ENCODE measurements around the gene PHTF2.

The PHTF2 gene

DNA sequence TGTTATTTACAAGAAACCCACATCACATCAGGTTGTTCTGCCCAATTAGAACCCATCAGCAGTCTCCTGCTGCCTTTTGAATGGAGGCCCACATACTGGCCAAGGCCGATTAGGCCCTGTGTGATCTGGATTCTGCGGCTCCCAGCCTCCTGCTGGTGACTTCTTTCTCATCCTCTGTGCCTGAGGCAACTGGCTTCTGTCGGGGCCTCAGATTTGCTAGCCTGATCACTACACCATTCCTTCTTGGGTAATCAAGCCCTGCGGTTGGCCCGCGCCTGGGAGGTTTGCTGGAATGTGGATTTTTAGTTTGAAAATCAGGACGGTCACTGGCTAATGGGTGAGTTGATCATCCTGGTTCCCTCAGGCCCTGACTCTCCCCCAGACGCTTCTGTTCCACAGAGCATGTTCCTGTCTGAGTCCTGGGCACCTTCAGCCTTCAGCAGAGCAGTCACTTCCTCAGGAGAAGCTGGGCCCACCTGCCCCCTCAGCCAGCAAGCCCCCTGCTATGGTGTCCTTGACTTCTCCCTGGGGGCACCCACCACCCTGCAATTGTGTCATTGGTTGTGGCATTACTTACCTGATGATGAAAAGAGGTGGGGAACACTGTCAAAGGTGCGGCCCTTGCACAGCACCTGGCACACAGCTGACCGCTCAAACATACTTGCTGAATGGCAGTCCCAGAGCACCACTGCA lies 207.6 kb downstream of the PHTF2 start:
- POLR2A ChIA-PET: interaction anchor here (1.3 kb wide), 1 partner anchor 14 kb away, joined by 3 read pairs; no protein-coding TSS in a partner anchor
- TF ChIP-seq HDGF (IDR thresholded peaks at IDR 0.05; ENCODE audit: borderline replicate concordance) (no peak), L3MBTL2 (conservative IDR thresholded peaks at IDR 0.05) (no peak), FOXA1 (IDR thresholded peaks at IDR 0.05) (no peak), NFRKB (IDR thresholded peaks at IDR 0.05) (no peak), ELF4 (IDR thresholded peaks at IDR 0.05) (no peak), SP1 (IDR thresholded peaks at IDR 0.05) (no peak), LEF1 (IDR thresholded peaks at IDR 0.05; ENCODE audit: borderline replicate concordance) (no peak), BHLHE40 (IDR thresholded peaks at IDR 0.05; ENCODE audit: borderline replicate concordance) (no peak), SUZ12 (IDR thresholded peaks at IDR 0.05) (no peak), ARNT (IDR thresholded peaks at IDR 0.05) (no peak), FOXM1 (IDR thresholded peaks at IDR 0.05; ENCODE audit: borderline replicate concordance) (no peak)
- TF ChIP-seq, protein P1, sequence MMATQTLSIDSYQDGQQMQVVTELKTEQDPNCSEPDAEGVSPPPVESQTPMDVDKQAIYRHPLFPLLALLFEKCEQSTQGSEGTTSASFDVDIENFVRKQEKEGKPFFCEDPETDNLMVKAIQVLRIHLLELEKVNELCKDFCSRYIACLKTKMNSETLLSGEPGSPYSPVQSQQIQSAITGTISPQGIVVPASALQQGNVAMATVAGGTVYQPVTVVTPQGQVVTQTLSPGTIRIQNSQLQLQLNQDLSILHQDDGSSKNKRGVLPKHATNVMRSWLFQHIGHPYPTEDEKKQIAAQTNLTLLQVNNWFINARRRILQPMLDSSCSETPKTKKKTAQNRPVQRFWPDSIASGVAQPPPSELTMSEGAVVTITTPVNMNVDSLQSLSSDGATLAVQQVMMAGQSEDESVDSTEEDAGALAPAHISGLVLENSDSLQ (IDR thresholded peaks at IDR 0.05): no peak
- CTCF ChIA-PET: no interaction called here
- DNase-seq (ENCODE audit: extremely low spot score): no peak

Measured in HEK293T (cell line).